Endodermal cell (in vitro differentiated cells): ENCODE results near the gene VILL. TPM values are rescaled to one million over a fixed set of nuclear protein-coding genes. Genes with fewer than 3 reads are reported as not detected.
A peak's percentile ranks its signal among the peaks of the same experiment; 100 is the strongest.

Source experiments
- DNase-seq: peaks from one replicate; pipeline ENCODE4 v3.0.0-alpha.2; 2017
- H3K27ac ChIP-seq: 2 replicates; pipeline ENCODE4 v1.5.1; 2013; ENCODE audit warnings: mild to moderate bottlenecking, low read depth, low read length, moderate library complexity
- H3K27me3 ChIP-seq: 2 replicates; pipeline ENCODE4 v1.6.1; 2013; ENCODE audit warnings: mild to moderate bottlenecking, low read length, moderate library complexity; ENCODE audit not compliant: insufficient read depth, control insufficient read depth, poor library complexity, severe bottlenecking
- H3K36me3 ChIP-seq: 2 replicates; pipeline ENCODE4 v1.7.0; 2013; ENCODE audit warnings: mild to moderate bottlenecking, low read length, moderate library complexity; ENCODE audit not compliant: control insufficient read depth, insufficient read depth
- H3K4me1 ChIP-seq: one replicate; pipeline ENCODE4 v1.7.0; 2013; ENCODE audit warnings: low read length; ENCODE audit not compliant: control insufficient read depth, insufficient read depth
- H3K4me3 ChIP-seq: 2 replicates; pipeline ENCODE4 v1.5.1; 2013; ENCODE audit warnings: mild to moderate bottlenecking, low read length, moderate library complexity
- H3K9ac ChIP-seq: 2 replicates; pipeline ENCODE4 v1.6.1; 2013; ENCODE audit warnings: mild to moderate bottlenecking, low read length, moderate library complexity; ENCODE audit not compliant: poor library complexity, severe bottlenecking; ENCODE audit errors: extremely low read depth
- H3K9me3 ChIP-seq: 2 replicates; pipeline ENCODE4 v1.6.1; 2013; ENCODE audit warnings: mild to moderate bottlenecking, low read length, moderate library complexity; ENCODE audit not compliant: control insufficient read depth
- H3K27ac Mint-ChIP-seq: 2 replicates; pipeline ENCODE4 v1.8.0; 2020; ENCODE audit warnings: mixed read lengths
- H3K27me3 Mint-ChIP-seq: 2 replicates; pipeline ENCODE4 v1.8.0; 2021; ENCODE audit warnings: mild to moderate bottlenecking, mixed read lengths; ENCODE audit not compliant: insufficient read depth
- H3K36me3 Mint-ChIP-seq: 2 replicates; pipeline ENCODE4 v1.8.0; 2020; ENCODE audit warnings: low read depth, mixed read lengths
- H3K4me1 Mint-ChIP-seq: 2 replicates; pipeline ENCODE4 v1.8.0; 2020; ENCODE audit warnings: mixed read lengths
- H3K4me3 Mint-ChIP-seq: 2 replicates; pipeline ENCODE4 v1.8.0; 2020; ENCODE audit warnings: mild to moderate bottlenecking, moderate library complexity, mixed read lengths
- H3K9me3 Mint-ChIP-seq: 2 replicates; pipeline ENCODE4 v1.8.0; 2020; ENCODE audit warnings: mild to moderate bottlenecking, mixed read lengths
- WGBS, 2 experiments: methylation state at CpG; one replicate each; pipeline versions ENCODE4 v1.1.5 to v1.1.7; 2013; ENCODE audit warnings: missing lambda C conversion rate in 2 of 2, mixed read lengths in 1 of 2; ENCODE audit not compliant: insufficient coverage in 1 of 2, insufficient read length in 1 of 2; 5-methylcytosine and 5-hydroxymethylcytosine counted together
- total RNA-seq, 2 donors: library from RNA; stranded (reverse); fragmentation: NEBNext Ultra II Directional in 1 of 2; extraction: Animal tissue kit (Norgen Biotek cat#: 25700) in 1 of 2; gene quantifications; 2 replicates in 1 of 2; 3 replicates in 1 of 2; pipeline ENCODE4 v1.2.1, GENCODE V29; 2021
- TF ChIP-seq, protein P1 (sequence below): fragments of 200-600 bp; sonication (generic); conservative IDR thresholded peaks from 2 replicates; pipeline ENCODE4 v1.5.0; 2021; ENCODE audit warnings: antibody characterized with exemption, mild to moderate bottlenecking

Gene VILL
- total RNA-seq, 2 donors from 2014 or later, result 16.0 to 21.3 TPM

DNA sequence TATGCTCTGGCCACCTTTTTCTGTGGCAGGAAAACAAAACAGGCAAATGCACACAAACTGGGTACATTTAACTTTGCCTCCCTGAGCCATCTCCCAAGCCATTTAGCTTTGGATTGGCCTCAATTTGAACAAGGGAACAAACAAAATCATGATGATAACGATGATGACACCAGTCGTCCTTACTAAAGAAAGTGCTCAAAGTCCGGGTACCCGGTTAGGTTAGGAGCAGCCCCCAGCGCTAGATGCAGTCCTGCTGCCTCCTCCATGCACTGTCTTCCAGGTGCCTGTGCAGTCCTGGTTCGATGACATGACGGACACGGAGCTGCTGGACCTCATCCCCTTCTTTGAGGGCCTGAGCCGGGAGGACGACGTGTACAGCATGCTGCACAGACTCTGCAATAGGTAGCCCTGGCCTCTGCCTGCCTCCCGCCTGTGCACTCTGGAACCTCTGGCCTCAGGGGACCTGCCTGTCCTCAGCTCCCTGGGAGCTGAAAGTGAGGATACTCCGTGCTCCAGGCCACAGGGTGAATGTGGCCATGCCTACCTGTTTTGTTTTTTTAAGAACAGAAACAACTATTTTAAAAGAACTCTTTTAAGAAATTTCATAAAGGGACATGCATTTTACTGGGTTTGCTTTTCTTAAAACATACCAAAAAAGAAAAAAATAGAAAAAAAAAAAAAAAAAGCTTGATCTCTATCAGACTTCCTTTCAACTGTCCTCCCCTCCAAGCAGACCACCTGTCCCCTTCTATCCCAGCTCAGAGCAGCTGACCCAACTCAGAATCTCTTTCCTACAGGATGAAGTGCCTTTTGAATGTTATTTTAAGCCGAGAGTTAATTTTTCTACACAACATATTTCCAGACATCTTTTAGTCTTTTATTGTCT lies 9.9 kb upstream of the VILL start:
- Histone ChIP-seq H3K4me3 (no peak overlapping the region), H3K27ac (no peak overlapping the region), H3K9me3 (no peaks in the 10 kb centered on the region), H3K9ac (no peak overlapping the region), H3K4me1 (no peaks in the 10 kb centered on the region), H3K27me3 (no peaks in the 10 kb centered on the region), H3K36me3 (peaks cover 10% of the 10 kb centered on the region)
- H3K36me3 Mint-ChIP-seq, result peaks cover 16% of the 10 kb centered on the region
- H3K27me3 Mint-ChIP-seq, result no peaks in the 10 kb centered on the region
- peaks cover 15% of the 10 kb centered on the region for H3K4me1 Mint-ChIP-seq
- peak; percentile 25 for DNase-seq
- H3K27ac Mint-ChIP-seq, result peak overlapping the region; percentile 50
- H3K9me3 Mint-ChIP-seq, result no peaks in the 10 kb centered on the region
- TF ChIP-seq, protein P1, sequence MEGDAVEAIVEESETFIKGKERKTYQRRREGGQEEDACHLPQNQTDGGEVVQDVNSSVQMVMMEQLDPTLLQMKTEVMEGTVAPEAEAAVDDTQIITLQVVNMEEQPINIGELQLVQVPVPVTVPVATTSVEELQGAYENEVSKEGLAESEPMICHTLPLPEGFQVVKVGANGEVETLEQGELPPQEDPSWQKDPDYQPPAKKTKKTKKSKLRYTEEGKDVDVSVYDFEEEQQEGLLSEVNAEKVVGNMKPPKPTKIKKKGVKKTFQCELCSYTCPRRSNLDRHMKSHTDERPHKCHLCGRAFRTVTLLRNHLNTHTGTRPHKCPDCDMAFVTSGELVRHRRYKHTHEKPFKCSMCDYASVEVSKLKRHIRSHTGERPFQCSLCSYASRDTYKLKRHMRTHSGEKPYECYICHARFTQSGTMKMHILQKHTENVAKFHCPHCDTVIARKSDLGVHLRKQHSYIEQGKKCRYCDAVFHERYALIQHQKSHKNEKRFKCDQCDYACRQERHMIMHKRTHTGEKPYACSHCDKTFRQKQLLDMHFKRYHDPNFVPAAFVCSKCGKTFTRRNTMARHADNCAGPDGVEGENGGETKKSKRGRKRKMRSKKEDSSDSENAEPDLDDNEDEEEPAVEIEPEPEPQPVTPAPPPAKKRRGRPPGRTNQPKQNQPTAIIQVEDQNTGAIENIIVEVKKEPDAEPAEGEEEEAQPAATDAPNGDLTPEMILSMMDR, result no peak
- WGBS, 2 experiments, result 91 to 99% methylated on average over 10 to 13 of the region's 14 CpGs
- H3K4me3 Mint-ChIP-seq, result no peak overlapping the region

GRCh38 chr3:37981348-37981664 lies 9.3 kb upstream of the VILL start:
- Mint-ChIP-seq H3K4me1 (peaks cover 20% of the 10 kb centered on the region), H3K27ac (peak overlapping the region; percentile 50), H3K9me3 (no peaks in the 10 kb centered on the region), H3K36me3 (peaks cover 11% of the 10 kb centered on the region), H3K27me3 (no peaks in the 10 kb centered on the region), H3K4me3 (no peak overlapping the region)
- Histone ChIP-seq H3K27me3 (no peaks in the 10 kb centered on the region), H3K9me3 (no peaks in the 10 kb centered on the region), H3K27ac (no peak overlapping the region), H3K4me3 (no peak overlapping the region), H3K9ac (no peak overlapping the region), H3K36me3 (peaks cover 5% of the 10 kb centered on the region), H3K4me1 (peaks cover under 1% of the 10 kb centered on the region)
- TF ChIP-seq, protein P1, result no peak
- 91% methylated on average over 2 of the region's 2 CpGs; no CpG with 5 or more reads in 1 of the 2 experiments for WGBS, 2 experiments
- peak; percentile 14 for DNase-seq

- H3K4me3 ChIP-seq, result no peak overlapping the region
- H3K9me3 ChIP-seq, result no peaks in the 10 kb centered on the region
- peaks cover 5% of the 10 kb centered on the region for H3K36me3 ChIP-seq
- 90% methylated on average over 1 of the region's 1 CpG; no CpG with 5 or more reads in 1 of the 2 experiments for WGBS, 2 experiments
- H3K4me1 ChIP-seq, result peaks cover 7% of the 10 kb centered on the region
- peaks cover 20% of the 10 kb centered on the region for H3K4me1 Mint-ChIP-seq
- H3K9me3 Mint-ChIP-seq, result no peaks in the 10 kb centered on the region
- no peaks in the 10 kb centered on the region for H3K27me3 Mint-ChIP-seq
- peak; percentile 13 for DNase-seq
- H3K27ac Mint-ChIP-seq, result no peak overlapping the region
- no peak overlapping the region for H3K9ac ChIP-seq
- H3K4me3 Mint-ChIP-seq, result no peak overlapping the region
- H3K27ac ChIP-seq, result no peak overlapping the region
- H3K36me3 Mint-ChIP-seq, result peaks cover 2% of the 10 kb centered on the region
- no peaks in the 10 kb centered on the region for H3K27me3 ChIP-seq
- TF ChIP-seq, protein P1, result no peak
Measured at GRCh38 chr3:37982331-37982730, 8.3 kb upstream of the VILL start.
